ENCODE data around the gene MDH1. TPM values are rescaled to one million over a fixed set of nuclear protein-coding genes. Genes with fewer than 3 reads are reported as not detected.
"Not testable (repeated sequence)": the region's sequence is repeated elsewhere in the genome, so short reads cannot be mapped to it uniquely, and the experiment has no call there.

MDH1 gene
- total RNA-seq, 6 donors from 2014 or later: 56.6 to 121 (median 104) TPM

DNA sequence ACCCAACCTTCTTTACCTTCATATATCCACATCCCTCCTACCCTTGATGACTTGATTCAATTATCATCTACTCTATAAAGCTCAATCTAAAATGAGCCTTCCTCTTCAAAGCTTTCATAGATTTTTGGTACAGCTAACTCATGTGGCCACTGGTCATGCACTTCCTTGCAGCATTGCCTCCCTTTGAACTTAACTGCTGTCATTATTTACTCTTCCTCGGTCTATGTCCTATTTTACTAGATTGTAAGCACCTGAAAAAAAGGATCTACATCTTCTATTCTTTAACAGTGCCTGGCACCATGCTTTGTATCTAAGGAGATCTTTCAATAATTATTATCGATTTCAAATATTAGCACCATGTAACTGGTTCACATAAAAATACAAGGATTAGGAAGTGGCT, 30.6 kb downstream of the MDH1 start:
- Histone ChIP-seq H3K9me3 (no peaks in the 10 kb centered on the region), H3K27ac (no peak overlapping the region), H3K27me3 (no peaks in the 10 kb centered on the region), H3K4me1 (no peaks in the 10 kb centered on the region), H3K36me3 (no peaks in the 10 kb centered on the region), H3K4me3 (no peak overlapping the region)
- WGBS, 2 donors: 92 to 93% methylated on average over 2 of the region's 2 CpGs
- ATAC-seq (ENCODE audit: low FRiP score in 2 of 2) (no peak), DNase-seq (no peak)
- TF ChIP-seq POLR2A (IDR thresholded peaks at IDR 0.05) (no peak), POLR2AphosphoS5 (IDR thresholded peaks at IDR 0.05) (no peak), EP300 (IDR thresholded peaks at IDR 0.05) (no peak)
- TF ChIP-seq, protein P1, sequence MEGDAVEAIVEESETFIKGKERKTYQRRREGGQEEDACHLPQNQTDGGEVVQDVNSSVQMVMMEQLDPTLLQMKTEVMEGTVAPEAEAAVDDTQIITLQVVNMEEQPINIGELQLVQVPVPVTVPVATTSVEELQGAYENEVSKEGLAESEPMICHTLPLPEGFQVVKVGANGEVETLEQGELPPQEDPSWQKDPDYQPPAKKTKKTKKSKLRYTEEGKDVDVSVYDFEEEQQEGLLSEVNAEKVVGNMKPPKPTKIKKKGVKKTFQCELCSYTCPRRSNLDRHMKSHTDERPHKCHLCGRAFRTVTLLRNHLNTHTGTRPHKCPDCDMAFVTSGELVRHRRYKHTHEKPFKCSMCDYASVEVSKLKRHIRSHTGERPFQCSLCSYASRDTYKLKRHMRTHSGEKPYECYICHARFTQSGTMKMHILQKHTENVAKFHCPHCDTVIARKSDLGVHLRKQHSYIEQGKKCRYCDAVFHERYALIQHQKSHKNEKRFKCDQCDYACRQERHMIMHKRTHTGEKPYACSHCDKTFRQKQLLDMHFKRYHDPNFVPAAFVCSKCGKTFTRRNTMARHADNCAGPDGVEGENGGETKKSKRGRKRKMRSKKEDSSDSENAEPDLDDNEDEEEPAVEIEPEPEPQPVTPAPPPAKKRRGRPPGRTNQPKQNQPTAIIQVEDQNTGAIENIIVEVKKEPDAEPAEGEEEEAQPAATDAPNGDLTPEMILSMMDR (IDR thresholded peaks at IDR 0.05): no peak

GRCh38 chr2:63622751-63623150, 34.0 kb downstream of the MDH1 start:
- H3K4me3 ChIP-seq: no peak overlapping the region
- DNase-seq (peak in 1 of 2 donors; percentile 72), ATAC-seq (ENCODE audit: low FRiP score in 2 of 2) (no peak)
- H3K36me3 ChIP-seq: no peaks in the 10 kb centered on the region
- 89 to 96% methylated on average over 12 to 31 of the region's 31 CpGs for WGBS, 2 donors
- TF ChIP-seq POLR2AphosphoS5 (IDR thresholded peaks at IDR 0.05): no peak
- no peak for TF ChIP-seq EP300 (IDR thresholded peaks at IDR 0.05)
- no peak for TF ChIP-seq POLR2A (IDR thresholded peaks at IDR 0.05)
- TF ChIP-seq, protein P1 (IDR thresholded peaks at IDR 0.05): no peak
- no peaks in the 10 kb centered on the region for H3K27me3 ChIP-seq
- no peaks in the 10 kb centered on the region for H3K4me1 ChIP-seq
- no peaks in the 10 kb centered on the region for H3K9me3 ChIP-seq
- H3K27ac ChIP-seq: no peak overlapping the region

DNA sequence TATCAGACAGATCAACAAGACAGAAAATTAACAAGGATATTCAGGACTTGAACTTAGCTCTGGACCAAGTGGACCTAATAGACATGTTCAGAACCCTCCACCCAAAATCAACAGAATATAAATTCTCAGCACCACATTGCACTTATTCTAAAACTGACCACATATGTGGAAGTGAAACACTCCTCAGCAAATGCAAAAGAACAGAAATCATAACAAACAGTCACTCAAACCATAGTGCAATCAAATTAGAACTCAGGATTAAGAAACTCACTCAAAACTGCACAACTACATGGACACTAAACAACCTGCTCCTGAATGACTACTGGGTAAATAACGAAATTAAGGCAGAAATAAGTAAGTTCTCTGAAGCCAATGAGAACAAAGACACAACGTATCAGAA, 35.0 kb downstream of the MDH1 start:
- H3K9me3 ChIP-seq; H3K4me1 ChIP-seq; H3K4me3 ChIP-seq; ATAC-seq (ENCODE audit: low FRiP score in 2 of 2); H3K27ac ChIP-seq; H3K36me3 ChIP-seq; DNase-seq; H3K27me3 ChIP-seq: not testable (repeated sequence)
- WGBS, 2 donors: 83 to 93% methylated on average over 2 of the region's 2 CpGs

DNA sequence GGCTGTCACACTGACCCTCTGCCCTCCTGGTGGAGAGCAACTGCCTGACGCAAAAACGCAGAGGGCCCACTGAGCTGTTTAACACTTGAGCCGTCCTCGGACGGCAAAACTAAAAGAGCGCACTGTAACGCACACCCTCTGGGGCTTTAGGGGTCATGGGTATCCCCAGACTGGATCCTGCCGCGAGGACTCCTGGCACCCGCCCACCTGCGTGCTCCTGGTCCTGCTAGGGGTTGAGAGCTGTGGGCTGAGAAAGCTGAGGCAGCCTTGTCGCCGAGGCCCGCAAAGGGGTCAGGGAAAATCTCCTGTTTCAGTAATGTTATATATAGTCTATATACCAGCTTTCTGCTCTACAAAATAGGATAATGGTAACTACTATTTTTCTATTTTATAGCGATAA, 39.1 kb downstream of the MDH1 start:
- Histone ChIP-seq H3K36me3 (no peaks in the 10 kb centered on the region), H3K4me1 (no peaks in the 10 kb centered on the region), H3K9me3 (peaks cover 0 to 6% (median 2%) of the 10 kb centered on the region in 4 donors), H3K27me3 (no peaks in the 10 kb centered on the region), H3K27ac (no peak overlapping the region), H3K4me3 (no peak overlapping the region)
- 94 to 96% methylated on average over 15 of the region's 15 CpGs for WGBS, 2 donors
- ATAC-seq (ENCODE audit: low FRiP score in 2 of 2) (peak in 1 of 2 donors; percentile 22), DNase-seq (peak in 1 of 2 donors; percentile 52)
- TF ChIP-seq POLR2AphosphoS5 (IDR thresholded peaks at IDR 0.05) (no peak), POLR2A (IDR thresholded peaks at IDR 0.05) (no peak), EP300 (IDR thresholded peaks at IDR 0.05) (no peak)

DNA sequence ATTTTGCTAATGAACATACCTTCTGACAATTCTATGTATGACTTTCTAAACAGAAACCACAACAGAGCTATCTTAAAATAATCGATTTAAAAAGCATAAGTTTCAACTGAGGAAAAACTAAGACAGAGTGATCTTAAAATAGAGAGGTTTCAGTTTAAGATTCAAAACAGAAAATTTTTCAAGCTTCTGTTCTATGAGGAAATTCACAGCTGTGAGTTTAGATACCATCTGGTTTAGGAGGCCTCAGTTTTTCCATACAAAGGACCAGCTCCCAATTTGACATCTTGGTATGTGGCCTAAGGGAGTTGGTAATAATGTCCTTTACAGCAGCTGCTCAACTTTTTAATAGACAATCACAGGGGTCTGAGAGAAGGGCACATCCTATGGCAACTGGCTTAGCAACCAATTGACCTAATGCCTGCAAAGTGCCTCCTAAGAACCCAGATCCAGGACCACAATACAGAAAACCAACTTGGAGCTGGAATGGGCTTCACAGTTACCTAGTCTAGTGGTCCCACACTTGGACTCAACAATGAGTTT, 39.7 kb downstream of the MDH1 start:
- Histone ChIP-seq H3K9me3 (peaks cover 0 to 8% (median 2%) of the 10 kb centered on the region in 4 donors), H3K4me3 (no peak overlapping the region), H3K36me3 (no peaks in the 10 kb centered on the region), H3K27ac (no peak overlapping the region), H3K4me1 (no peaks in the 10 kb centered on the region), H3K27me3 (no peaks in the 10 kb centered on the region)
- ATAC-seq (ENCODE audit: low FRiP score in 2 of 2) (no peak), DNase-seq (no peak)
- TF ChIP-seq, protein P1 (IDR thresholded peaks at IDR 0.05): no peak
- TF ChIP-seq EP300 (IDR thresholded peaks at IDR 0.05): no peak
- TF ChIP-seq POLR2AphosphoS5 (IDR thresholded peaks at IDR 0.05): no peak
- no peak for TF ChIP-seq POLR2A (IDR thresholded peaks at IDR 0.05)
- 91 to 93% methylated on average over 1 of the region's 1 CpG for WGBS, 2 donors

GRCh38 chr2:63631501-63631900, 42.7 kb downstream of the MDH1 start:
- no peaks in the 10 kb centered on the region for H3K36me3 ChIP-seq
- no peak overlapping the region for H3K4me3 ChIP-seq
- ATAC-seq (ENCODE audit: low FRiP score in 2 of 2): no peak
- H3K4me1 ChIP-seq: no peaks in the 10 kb centered on the region
- no peak overlapping the region for H3K27ac ChIP-seq
- 53 to 63% methylated on average over 1 of the region's 1 CpG for WGBS, 2 donors
- TF ChIP-seq POLR2AphosphoS5 (IDR thresholded peaks at IDR 0.05) (no peak), POLR2A (IDR thresholded peaks at IDR 0.05) (no peak), EP300 (IDR thresholded peaks at IDR 0.05) (no peak)
- TF ChIP-seq, protein P1 (IDR thresholded peaks at IDR 0.05): no peak
- H3K9me3 ChIP-seq: peaks cover 0 to 16% (median 4%) of the 10 kb centered on the region in 4 donors
- H3K27me3 ChIP-seq: no peaks in the 10 kb centered on the region
- no peak for DNase-seq
